ENCODE data around the gene CAPNS1. TPM values are rescaled to one million over a fixed set of nuclear protein-coding genes. Genes with fewer than 3 reads are reported as not detected.
"Not testable (repeated sequence)": the region's sequence is repeated elsewhere in the genome, so short reads cannot be mapped to it uniquely, and the experiment has no call there.

Gene CAPNS1
- total RNA-seq, 2 donors from 2014 or later: 586 to 597 TPM

DNA sequence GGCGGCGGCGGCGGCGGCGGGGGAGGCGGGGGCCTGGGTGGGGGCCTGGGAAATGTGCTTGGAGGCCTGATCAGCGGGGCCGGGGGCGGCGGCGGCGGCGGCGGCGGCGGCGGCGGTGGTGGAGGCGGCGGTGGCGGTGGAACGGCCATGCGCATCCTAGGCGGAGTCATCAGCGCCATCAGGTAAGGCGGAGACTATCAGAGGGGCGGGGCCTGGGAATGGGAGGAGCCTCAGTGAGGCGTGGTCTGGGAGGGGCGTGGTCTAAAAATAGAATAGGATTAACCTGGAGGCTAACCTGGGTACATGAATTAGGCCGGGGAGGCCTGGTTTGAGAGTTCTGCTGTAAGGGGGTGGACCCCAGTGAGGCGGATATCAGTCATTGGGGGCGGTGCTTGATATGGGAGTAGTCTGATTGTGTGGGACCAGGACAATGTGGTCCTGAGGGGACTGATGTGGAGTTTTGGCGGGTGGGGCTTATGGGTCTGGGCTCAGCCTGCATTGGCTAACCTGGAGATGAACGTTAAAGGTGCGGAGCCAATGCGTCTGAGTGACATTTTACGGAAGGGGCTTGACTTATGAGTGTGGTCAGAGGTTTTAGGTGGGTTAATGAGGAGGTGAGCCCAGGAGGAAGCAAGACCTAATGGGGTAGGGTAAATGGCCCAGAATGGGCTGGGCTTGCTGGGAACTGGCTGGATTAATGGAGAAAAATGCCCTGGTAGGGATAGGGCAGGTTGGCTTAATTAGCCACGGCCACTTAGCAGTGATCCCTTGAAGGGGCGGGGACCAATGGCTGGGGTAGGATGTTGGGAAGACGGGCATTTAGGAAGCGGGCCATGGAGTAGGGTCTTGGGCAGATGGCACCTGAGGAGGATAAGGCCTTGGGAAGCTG is 1.4 kb downstream of the CAPNS1 start:
- DNase-seq (ENCODE audit: low spot score): peak; percentile 96
- intact Hi-C loops (cut with DNase I): no loop called here

DNA sequence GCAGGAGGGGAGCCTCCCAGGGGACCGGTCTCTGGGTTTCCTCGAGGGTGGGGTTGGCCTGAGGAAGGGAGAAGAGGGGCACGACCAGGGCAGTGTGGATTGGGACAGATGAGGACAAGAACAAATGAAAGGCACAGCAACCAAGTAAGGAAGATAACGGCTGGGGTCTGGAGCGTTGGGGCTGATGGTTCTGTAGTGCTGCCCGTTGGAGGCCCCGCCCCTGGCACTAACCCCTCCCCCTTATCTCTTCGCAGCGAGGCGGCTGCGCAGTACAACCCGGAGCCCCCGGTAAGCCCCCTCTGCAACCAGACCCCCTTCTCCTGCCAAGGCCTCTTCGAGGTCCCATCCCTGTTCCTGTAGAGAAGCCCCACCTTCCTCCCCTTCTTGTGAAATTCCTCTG is 2.2 kb downstream of the CAPNS1 start:
- no peak for DNase-seq (ENCODE audit: low spot score)
- intact Hi-C loops (cut with DNase I): no loop called here

DNA sequence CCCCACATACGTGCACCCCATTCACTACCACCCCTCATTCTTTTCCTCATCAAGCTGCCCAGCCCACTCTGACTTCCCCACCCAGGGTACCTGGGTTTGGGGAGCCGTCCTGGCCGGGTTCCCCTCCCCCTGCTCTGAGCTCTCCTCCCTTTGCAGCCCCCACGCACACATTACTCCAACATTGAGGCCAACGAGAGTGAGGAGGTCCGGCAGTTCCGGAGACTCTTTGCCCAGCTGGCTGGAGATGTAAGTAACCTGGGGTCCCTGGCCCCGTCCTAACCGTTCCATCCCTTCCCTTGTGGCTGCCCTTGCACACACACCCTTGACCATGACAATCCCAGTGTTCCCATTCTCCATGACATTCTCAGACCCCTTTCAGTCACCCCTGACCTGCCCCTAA is 2.6 kb downstream of the CAPNS1 start:
- intact Hi-C loops (cut with DNase I): no loop called here
- no peak for DNase-seq (ENCODE audit: low spot score)

DNA sequence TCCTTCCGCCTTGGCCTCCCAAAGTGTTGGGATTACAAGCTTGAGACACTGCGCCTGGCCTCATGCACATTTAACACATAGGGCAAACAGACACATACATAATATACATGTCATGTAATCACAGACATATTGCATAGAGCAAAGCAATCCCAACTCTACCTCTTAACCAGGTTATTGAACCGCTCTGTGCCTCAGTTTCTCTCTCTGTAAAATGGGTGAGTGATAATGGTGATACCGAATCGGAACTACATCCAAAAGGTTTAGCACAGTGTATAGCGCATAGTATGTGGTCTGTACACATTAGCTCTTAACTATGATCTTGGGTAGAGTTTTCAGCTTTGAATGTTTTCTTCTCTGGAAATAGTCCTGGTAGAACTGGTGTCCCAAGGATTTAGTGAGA is 4.8 kb downstream of the CAPNS1 start:
- no peak for DNase-seq (ENCODE audit: low spot score)
- intact Hi-C loops (cut with DNase I): no loop called here

DNA sequence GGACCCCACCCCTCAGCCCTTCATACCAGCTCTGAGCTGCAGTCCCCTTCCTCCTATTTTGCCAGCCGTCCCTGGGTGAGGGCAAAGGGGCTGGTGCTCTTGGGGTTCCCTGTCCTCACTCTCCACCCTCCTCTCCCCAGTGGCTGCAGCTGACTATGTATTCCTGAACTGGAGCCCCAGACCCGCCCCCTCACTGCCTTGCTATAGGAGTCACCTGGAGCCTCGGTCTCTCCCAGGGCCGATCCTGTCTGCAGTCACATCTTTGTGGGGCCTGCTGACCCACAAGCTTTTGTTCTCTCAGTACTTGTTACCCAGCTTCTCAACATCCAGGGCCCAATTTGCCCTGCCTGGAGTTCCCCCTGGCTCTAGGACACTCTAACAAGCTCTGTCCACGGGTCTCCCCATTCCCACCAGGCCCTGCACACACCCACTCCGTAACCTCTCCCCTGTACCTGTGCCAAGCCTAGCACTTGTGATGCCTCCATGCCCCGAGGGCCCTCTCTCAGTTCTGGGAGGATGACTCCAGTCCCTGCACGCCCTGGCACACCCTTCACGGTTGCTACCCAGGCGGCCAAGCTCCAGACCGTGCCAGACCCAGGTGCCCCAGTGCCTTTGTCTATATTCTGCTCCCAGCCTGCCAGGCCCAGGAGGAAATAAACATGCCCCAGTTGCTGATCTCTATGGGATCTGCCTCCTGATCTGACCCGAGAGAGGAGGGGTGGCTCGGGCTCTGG is 10.0 kb downstream of the CAPNS1 start:
- DNase-seq (ENCODE audit: low spot score): no peak
- intact Hi-C loops (cut with DNase I): no loop called here

DNA sequence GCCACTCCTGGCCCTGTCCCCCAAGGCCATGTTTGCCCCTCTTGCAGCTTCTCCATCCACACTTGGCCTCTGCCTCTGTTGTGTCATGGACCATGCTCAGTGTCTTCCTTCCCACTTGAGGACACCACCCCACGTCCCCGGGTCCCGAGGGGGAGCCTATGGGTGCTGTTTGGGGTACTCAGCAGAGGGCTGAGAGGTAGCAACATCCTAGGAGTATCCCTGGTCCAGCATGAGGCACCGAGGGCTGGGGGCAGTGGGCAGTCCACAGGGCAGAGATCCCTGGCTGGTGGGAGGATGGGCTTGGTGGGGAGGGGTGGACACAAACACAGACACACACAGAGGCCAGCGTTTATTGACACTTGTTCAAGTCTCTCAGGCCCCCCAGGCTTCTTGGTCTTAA is 10.7 kb downstream of the CAPNS1 start:
- intact Hi-C loops (cut with DNase I): no loop called here

DNA sequence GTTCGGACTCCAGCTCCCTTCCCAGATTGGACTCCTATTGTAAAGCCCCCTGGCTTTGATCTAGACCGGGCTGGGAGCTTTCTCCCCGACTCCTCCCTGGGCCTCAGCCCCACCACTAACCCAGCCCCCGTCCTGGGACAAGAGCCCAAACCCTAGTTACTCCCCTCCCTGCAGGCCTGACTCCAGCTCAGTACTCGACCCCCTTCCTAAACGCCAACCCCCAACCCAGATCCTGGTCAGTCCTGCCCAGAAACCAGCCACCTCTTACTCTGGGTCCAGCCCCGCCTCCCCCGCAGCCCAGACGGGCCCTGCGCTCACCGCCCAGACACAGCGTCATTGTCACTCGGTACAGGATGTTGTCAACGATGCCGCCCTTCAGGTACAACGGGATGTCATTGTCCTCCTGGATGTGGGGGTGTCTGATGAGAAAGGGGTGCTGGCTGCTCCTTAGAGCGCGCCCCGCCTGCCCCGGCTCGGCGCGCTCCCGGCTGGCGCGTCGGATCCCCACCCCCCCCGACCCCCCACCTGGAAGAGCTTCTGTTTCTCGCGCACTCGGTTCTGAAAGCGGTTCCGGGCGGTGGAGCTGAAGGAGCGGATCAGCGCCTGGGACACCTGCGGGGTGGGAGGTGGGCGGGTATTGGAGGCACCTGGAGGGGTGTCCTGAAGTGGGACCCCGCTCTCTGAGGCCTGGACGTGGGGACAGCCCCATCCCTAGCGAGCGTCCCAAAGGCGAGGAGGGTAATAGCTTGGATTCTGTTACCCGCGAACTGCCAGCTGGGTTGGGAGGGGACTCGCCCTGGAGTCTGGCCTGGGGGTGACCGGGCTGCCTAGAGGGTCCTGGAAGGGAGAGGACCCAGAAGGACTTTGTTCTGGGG is 11.5 kb downstream of the CAPNS1 start:
- intact Hi-C loops (cut with DNase I): no loop called here
- peak; percentile 86 for DNase-seq (ENCODE audit: low spot score)

More for the DNA sequence above, 10.7 kb downstream of the CAPNS1 start:
- no peak for DNase-seq (ENCODE audit: low spot score)

DNA sequence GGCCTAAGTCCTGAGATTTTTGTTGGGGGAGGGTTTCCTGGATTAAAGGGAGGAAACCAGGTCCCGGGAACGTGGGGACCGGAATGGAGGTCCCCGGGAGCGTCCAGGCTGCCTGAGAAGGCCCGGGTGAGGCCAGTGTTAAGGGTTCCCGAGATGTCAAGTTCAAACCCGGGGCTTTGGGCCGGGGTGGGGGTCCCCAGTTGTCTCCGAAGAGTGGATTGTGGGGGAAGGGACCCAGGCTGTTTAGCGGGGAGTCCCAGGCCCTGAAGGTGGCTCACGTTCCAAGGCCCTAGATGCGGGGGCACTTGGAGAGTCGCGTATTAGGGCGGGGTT is 12.1 kb downstream of the CAPNS1 start:
- intact Hi-C loops (cut with DNase I): no loop called here
- DNase-seq (ENCODE audit: low spot score): no peak

DNA sequence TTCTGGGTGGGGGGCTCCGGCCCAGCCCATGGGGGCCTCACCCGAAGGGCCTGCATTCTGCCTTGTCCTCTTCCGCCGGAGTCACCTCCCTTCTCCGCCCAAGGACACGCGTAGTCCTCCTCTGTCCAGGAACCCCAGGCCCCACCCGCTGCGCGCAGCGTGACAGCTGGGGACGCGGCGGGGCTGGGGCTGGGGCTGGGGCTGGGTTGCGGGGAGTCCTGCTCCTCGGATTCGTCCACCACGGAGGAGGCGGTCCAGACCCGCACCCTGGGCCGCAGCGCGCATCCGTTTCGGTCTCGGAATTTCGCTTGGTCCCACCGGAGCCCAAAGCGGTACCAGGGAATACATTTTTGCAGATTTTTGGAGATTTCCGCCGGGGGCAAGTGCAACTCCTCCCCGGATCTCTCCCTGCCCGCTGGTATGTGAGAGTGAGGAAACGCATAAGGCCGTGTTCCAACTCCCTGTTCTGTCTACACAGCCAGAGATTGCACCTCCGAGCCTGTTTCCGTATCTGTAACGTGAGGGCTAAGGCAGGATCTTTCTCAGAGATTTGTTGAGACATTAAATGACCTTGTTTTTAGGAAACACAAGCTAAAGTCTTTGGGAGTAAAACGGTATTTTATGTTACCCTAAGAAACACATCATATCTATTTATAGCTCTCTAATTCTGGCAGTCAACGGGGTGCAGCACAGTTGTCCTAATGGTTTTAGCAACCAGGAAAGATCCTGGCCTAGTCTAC is 12.7 kb downstream of the CAPNS1 start, which contains the start of gene COX7A1:
TSS of gene COX7A1 (minus strand) at position 96 of the 740 bp plus-strand sequence. CDS start at position 56, 40 bp downstream.
- peak; percentile 91 for DNase-seq (ENCODE audit: low spot score)
- intact Hi-C loops (cut with DNase I): no loop called here

DNA sequence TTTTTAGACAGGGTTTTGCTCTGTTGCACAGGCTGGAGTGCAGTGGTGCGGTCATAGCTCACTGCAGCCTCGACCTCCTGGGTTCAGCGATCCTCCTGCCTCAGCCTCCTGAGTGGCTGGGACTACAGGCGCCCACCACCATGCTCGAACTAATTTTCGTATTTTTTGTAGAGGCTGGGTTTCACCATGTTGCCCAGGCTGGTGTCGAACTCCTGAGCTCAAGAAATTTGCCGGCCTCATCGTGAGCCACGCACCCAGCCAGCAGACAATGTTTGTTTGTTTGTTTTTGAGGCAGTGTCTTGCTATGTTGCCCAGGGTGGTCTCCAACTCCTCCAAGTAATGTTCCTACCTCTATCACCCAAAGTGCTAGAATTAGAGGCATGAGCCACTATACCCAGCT is 13.3 kb downstream of the CAPNS1 start:
- intact Hi-C loops (cut with DNase I): no loop called here
- no peak for DNase-seq (ENCODE audit: low spot score)

DNA sequence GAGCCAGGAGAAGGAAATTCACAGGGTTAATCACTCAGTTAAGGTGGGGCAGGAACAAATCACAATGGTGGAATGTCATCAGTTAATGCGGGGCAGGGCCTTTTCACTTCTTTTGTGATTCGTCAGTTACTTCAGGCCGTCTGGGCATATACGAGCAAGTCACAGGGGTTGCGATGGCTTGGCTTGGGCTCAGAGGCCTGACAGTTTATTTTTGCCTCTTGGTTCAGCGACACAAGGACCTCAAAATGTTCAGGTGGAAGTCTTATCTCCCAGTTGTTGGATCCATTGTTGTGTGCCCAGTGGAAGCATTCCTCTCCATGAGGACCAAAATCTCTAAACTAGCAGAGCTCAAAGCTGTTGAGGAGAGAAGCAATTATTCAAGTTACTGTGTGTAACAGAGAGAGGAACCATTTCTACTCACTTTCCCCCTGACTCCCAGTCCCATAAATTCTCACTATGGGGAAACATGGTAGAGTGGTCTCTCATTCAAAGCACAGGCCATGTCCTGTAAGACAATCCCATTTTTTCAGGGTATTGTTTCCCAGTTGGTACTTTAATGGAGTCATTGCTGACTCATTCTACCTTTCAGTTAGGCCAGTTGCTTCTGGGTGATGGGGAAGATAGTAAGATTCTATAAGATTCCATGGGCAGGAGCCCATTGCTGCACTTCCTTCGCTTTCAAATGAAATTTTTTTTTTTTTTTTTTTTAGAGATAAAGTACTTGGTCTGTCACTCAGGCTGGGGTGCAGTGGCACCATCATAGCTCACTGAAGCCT is 21.1 kb downstream of the CAPNS1 start:
- intact Hi-C loops (cut with DNase I): no loop called here

DNA sequence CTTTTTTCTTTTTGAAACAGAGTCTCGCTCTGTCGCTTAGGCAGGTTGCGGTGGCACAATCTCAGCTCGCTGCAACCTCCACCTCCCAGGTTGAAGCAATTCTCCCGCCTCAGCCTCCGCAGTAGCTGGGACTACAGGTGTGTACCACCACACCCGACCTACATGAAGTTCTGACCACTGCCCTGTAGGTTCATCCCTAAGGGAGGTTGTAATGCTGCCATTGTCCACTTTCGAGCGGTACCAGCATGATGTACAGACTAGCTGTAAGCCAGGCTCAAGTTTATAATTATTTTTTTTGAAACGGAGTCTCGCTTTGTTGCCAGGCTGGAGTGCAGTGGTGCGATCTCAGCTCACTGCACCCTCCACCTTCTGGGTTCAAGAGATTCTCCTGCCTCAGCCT is 23.9 kb downstream of the CAPNS1 start:
- DNase-seq (ENCODE audit: low spot score): no peak
- intact Hi-C loops (cut with DNase I): no loop called here

More for the DNA sequence above, 21.1 kb downstream of the CAPNS1 start:
- no peak for DNase-seq (ENCODE audit: low spot score)

DNA sequence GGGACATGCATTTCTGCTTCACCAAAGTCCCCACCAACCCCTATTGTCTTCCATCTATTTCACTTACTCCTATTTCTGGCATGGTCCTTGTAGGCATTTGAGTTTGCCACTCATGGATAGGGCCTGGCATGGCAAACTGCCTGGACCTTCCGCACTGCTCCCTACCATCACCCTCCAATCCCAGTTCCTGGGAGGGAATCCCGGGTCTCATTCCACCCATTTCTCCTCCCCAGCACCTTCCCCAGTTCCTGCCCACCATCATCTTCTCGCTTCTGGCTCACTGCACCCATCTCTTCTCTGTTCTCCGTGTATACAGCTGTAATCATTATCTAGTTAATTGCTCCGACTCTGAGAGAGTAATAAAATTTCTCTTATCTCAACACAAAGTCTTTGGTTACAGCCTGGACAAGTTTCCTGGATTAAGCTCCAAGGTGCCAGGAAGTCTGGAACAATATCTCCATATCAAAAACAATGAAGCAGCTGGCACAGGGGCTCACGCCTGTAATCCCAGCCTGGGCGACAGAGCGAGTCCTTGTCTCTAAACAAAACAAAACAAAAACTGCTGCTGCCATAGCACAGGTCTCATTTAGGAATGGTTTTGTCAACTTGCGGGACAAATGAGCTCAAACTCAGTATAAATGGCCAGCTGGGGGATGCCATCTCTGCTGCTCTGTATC is 29.4 kb downstream of the CAPNS1 start:
- no peak for DNase-seq (ENCODE audit: low spot score)
- intact Hi-C loops (cut with DNase I): loop anchor here in 1 of 2 donors (5.0 kb wide), 1 partner anchor 37 kb away; no protein-coding TSS in a partner anchor

DNA sequence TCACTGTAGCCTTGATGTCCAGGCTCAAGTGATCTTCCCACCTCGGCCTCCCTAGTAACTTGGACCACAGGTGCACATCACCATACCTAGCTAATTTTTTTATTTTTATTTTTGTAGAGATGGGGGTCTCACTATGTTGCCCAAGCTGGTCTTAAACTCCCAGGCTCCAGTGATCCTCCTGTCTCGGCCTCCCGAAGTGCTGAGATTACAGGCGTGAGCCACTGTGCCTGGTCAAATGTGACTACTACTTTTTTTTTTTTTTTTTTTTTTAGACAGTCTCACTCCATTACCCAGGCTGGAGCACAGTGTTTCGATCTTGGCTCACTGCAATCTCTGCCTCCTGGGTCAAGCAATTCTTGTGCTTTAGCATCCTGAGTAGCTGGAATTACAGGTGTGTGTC is 33.0 kb downstream of the CAPNS1 start:
- DNase-seq (ENCODE audit: low spot score): peak; percentile 13
- intact Hi-C loops (cut with DNase I): no loop called here

DNA sequence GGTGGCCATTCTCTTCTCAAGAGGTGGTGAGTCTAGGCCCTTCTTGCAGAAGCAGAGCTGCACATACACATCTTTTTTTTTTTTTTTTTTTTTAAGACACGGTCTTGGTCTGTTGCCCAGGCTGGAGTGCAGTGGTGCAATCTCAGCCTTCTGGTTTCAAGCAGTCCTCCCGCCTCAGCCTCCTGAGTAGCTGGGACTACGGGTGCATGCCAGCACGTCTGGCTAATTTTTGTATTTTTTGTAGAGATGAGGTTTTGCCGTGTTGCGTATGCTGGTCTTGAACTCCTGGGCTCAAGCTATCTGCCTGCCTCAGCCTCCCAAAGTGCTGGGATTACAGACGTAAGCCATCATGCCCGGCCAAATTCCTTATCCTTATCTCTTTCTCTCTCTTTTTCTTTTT is 34.0 kb downstream of the CAPNS1 start:
- DNase-seq (ENCODE audit: low spot score); intact Hi-C loops (cut with DNase I): not testable (repeated sequence)

DNA sequence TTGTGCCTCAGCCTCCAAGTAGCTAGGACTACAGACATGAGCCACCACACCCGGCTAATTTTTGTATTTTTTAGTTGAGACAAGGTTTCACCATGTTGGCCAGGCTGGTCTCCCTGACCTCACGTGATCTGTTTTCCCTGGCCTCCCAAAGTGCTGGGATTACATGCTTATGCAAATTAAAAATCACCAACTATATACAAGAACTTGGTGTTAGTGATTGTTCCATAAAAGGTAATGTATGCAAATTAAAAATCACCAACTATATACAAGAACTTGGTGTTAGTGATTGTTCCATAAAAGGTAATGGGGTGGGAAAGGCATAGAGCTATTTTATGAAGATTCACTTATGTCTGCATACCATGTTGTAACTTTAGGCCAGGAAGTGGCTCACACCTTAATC is 39.2 kb downstream of the CAPNS1 start:
- DNase-seq (ENCODE audit: low spot score): peak; percentile 14
- intact Hi-C loops (cut with DNase I): not testable (repeated sequence)

DNA sequence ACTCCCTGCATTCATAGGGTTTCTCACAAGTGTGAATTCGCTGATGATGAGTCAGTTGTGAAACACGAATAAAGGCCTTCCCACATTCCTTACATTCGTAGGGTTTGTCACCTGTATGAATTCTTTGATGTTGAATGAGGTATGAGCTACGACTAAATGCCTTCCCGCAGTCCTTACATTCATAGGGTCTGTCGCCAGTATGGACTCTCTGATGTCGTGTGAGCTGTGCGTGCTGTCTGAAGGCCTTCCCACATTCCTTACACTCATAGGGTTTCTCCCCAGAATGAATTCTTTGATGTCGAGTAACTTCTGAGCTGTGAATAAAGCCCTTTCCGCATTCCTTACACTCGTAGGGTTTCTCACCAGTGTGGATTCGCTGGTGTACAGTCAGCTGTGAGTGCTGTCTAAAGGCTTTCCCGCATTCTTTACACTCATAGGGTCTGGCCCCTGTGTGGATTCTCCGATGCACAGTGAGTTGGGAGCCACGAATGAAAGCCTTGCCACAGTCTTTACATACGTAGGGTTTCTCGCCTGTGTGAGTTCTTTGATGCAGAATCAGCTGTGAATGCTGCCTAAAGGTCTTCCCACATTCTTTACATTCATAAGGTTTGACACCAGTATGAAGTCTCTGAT is 42.9 kb downstream of the CAPNS1 start:
- DNase-seq (ENCODE audit: low spot score): no peak
- intact Hi-C loops (cut with DNase I): no loop called here

Measured in posterior vena cava (tissue), 2 donors.